ENCODE results near the gene NMRAL1. TPM values are rescaled to one million over a fixed set of nuclear protein-coding genes. Genes with fewer than 3 reads are reported as not detected.
A peak's percentile ranks its signal among the peaks of the same experiment; 100 is the strongest.

The NMRAL1 gene
- total and polyA plus RNA-seq, 10 of the 15 experiments (the other 5 are each of a cell fraction or from before 2014, with no cell fraction given) = 4.8 to 102 (median 62.5) TPM

DNA sequence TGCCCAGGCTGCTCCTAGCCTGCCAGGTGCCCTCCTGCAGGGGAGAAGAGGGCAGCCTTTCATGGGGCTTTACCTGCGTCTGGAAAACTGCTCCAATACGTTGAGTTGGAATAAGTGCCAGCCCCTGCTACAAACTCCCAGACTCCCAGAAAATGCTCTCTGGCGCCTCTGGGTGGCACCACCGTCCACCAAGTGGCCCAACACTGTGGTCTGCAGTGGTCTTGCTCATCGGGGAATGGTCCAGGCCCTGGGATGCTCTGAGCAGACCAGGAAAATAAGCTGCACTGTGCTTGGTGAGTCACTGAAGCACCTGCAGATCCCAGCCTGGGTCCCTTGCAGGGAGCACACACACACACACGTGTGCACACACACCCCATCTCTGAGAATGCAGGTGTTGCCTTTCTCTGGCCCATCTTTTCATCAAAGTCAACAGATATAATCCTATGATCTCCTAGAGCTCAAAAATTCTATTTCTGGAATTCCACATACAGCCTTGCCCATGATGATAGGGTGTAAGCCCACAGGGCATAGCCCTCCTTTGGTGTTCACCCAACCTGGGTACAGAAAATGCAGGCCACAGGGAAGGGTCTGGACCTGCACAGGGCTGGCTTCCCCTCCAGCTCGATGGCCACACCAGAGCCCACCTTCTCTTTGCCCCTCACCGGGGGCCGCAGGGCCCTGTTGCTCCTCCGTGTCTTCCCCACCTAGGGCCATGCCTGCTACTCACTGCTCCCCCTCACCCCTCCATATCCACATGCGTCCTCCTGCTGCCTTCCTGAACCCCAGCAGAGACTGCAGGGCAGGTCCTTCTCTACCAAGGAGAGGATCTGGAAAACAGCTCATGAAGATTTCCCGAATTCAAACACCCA is 43.6 kb upstream of the NMRAL1 start:
- Histone ChIP-seq H4K20me1 (ENCODE audit: control insufficient read depth, insufficient read depth) (no peaks in the 10 kb centered on the region), H3K36me3 (ENCODE audit: control insufficient read depth in 2 of 2, insufficient read depth in 2 of 2, low read length in 1 of 2) (peaks cover 0 to 9% of the 10 kb centered on the region in 2 experiments; a peak in 2 of 4 replicates), H3K79me2 (ENCODE audit: control insufficient read depth, insufficient read depth, low read length) (no peaks in the 10 kb centered on the region; the same call in 1 of the 2 replicates), H3K9ac (ENCODE audit: control insufficient read depth, insufficient read depth, low read length) (no peak overlapping the region), H3K4me3 (no peak overlapping the region), H3K4me1 (ENCODE audit: control insufficient read depth, insufficient read depth, low read length) (peaks cover 23% of the 10 kb centered on the region), H2AFZ (ENCODE audit: control insufficient read depth, low read depth, low read length) (no peak overlapping the region), H3K27me3 (replicated peaks in 1 of 2; ENCODE audit: control insufficient read depth in 2 of 2, insufficient read depth in 2 of 2, low read length in 1 of 2) (no peaks in the 10 kb centered on the region), H3K9me3 (replicated peaks; ENCODE audit: control insufficient read depth, insufficient read depth, low read length) (no peaks in the 10 kb centered on the region), H3K4me2 (ENCODE audit: control insufficient read depth, insufficient read depth) (no peak overlapping the region), H3K27ac (ENCODE audit: control insufficient read depth, insufficient read depth) (no peak overlapping the region)
- POLR2A ChIA-PET = no interaction called here
- intact Hi-C loops (cut with micrococcal nuclease; ENCODE audit: unreplicated experiment) (loop anchor here (10.0 kb wide), 2 partner anchors 97 to 437 kb away; partner anchors contain the start of genes SEC14L5 and UBALD1), in situ Hi-C loops (cut with MboI) (loop anchor here (10.0 kb wide), 1 partner anchor 437 kb away; the partner anchor contains the start of gene SEC14L5)
- RAD21 ChIA-PET (ENCODE audit: unreplicated experiment) = interaction anchor here (0.6 to 1.0 kb wide), 3 partner anchors 11 to 41 kb away, joined by 3 to 4 read pairs (median 3); partner anchors contain the start of gene CDIP1
- CTCF ChIA-PET = interaction anchor here (0.8 to 6.7 kb wide), 13 partner anchors 8 to 191 kb away, joined by 3 to 65 read pairs (median 4); no protein-coding TSS in a partner anchor
- no peak for DNase-seq (ENCODE audit: low read depth, low spot score)
- no TSS peak for BruUV-seq (replicated peaks)
- no peak for FAIRE-seq
- peak; percentile 44 for ATAC-seq
- WGBS (ENCODE audit: insufficient coverage, insufficient replicate concordance, low lambda C conversion rate, missing lambda C conversion rate) = 73% methylated on average over 12 of the region's 12 CpGs
- TF ChIP-seq SMC3 (IDR thresholded peaks at IDR 0.05; ENCODE audit: borderline replicate concordance, low read length) (peak; percentile 38; the same call in 1 of the 2 replicates), RUNX3 (IDR thresholded peaks at IDR 0.05; ENCODE audit: low read length) (peak; percentile 35; the same call in 1 of the 2 replicates), RAD21 (IDR thresholded peaks at IDR 0.05; ENCODE audit: insufficient read depth, low read depth, low read length) (peak; percentile 82), CTCF (IDR thresholded peaks at IDR 0.05 in 2 of 3, conservative IDR thresholded peaks at IDR 0.05 in 1 of 3; ENCODE audit: control insufficient read depth in 2 of 3, extremely low read depth in 1 of 3, insufficient read depth in 1 of 3, low read depth in 3 of 3, low read length in 3 of 3) (peak; percentile 54 to 73 (median 68); a peak in 5 of 6 replicates), BRCA1 (IDR thresholded peaks at IDR 0.05; ENCODE audit: low read depth, low read length) (no peak)
- SMC1A ChIA-PET (ENCODE audit: uncharacterized antibody, unreplicated experiment) = interaction anchor here (0.7 to 1.8 kb wide), 6 partner anchors 12 to 67 kb away, joined by 3 to 7 read pairs (median 4); no protein-coding TSS in a partner anchor

Data from GM12878 (cell line).